Renal cortex interstitium (tissue), 15 donors: ENCODE measurements around the gene FFAR4. TPM values are rescaled to one million over a fixed set of nuclear protein-coding genes. Genes with fewer than 3 reads are reported as not detected.
A peak's percentile ranks its signal among the peaks of the same experiment; 100 is the strongest.
"Not testable (repeated sequence)": the region's sequence is repeated elsewhere in the genome, so short reads cannot be mapped to it uniquely, and the experiment has no call there.

ENCODE experiments used
- DNase-seq, 11 donors: peaks; one replicate each; pipeline ENCODE4 v3.0.0-alpha.2; 2013; ENCODE audit warnings: low read depth in 9 of 11, low spot score in 4 of 11; ENCODE audit errors: extremely low read depth in 1 of 11
- long read RNA-seq, 16 experiments: transcript quantifications; one replicate each; lab custom pipeline, GENCODE V29; 2026
- polyA plus RNA-seq, 3 donors: library from polyadenylated mRNA; unstranded; fragments of 120-200 nt; gene quantifications; one replicate each; pipeline ENCODE4 v1.2.1, GENCODE V29; 2013; ENCODE audit not compliant: insufficient read length in 3 of 3

Gene FFAR4
- polyA plus RNA-seq: not detected
- long read RNA-seq, donor 1: 0 reads
- long read RNA-seq, donor 2: 0 reads
- long read RNA-seq, donor 3: 0 reads
- long read RNA-seq, donor 4: 0 reads
- long read RNA-seq, donor 5: 0 reads
- long read RNA-seq, donor 6: 0 reads
- long read RNA-seq, donor 7: 0 reads
- long read RNA-seq, donor 8: 0 reads
- long read RNA-seq, donor 9: 0 reads
- long read RNA-seq, donor 10: 0 reads
- long read RNA-seq, donor 11: 0 reads
- long read RNA-seq, donor 12: 0 reads
- long read RNA-seq, donor 13: 0 reads
- long read RNA-seq, donor 14: 0 reads
- long read RNA-seq, donor 15: 0 reads
- long read RNA-seq, donor 16: 0 reads

- no peak for DNase-seq
Measured at GRCh38 chr10:93566435-93567276, at the start of gene FFAR4. Gene FFAR4, plus strand, starts transcription at chr10:93566665. Its CDS starts 56 bp downstream, at chr10:93566721.

GRCh38 chr10:93518531-93518930 lies 47.9 kb upstream of the FFAR4 start:
- no peak for DNase-seq

- no peak for DNase-seq
Measured at GRCh38 chr10:93535293-93535692, 31.2 kb upstream of the FFAR4 start.

- not testable (repeated sequence) for DNase-seq
Measured at GRCh38 chr10:93540871-93541270, 25.6 kb upstream of the FFAR4 start.

- DNase-seq: peak in 6 of 11 donors; percentile 18 to 58 (median 34)
Measured at GRCh38 chr10:93541402-93542357, 24.8 kb upstream of the FFAR4 start.

GRCh38 chr10:93542358-93542791 lies 24.1 kb upstream of the FFAR4 start:
- DNase-seq: peak in 4 of 11 donors; percentile 17 to 40 (median 36)

- not testable (repeated sequence) for DNase-seq
Measured at GRCh38 chr10:93546995-93547394, 19.5 kb upstream of the FFAR4 start.

GRCh38 chr10:93547522-93547921 lies 18.9 kb upstream of the FFAR4 start:
- no peak for DNase-seq

- DNase-seq: no peak
Measured at GRCh38 chr10:93548376-93549071, 17.9 kb upstream of the FFAR4 start.

- DNase-seq: no peak
Measured at GRCh38 chr10:93550606-93551005, 15.9 kb upstream of the FFAR4 start.

GRCh38 chr10:93552780-93553179 lies 13.7 kb upstream of the FFAR4 start:
- no peak for DNase-seq

- no peak for DNase-seq
Measured at GRCh38 chr10:93553482-93554315, 12.8 kb upstream of the FFAR4 start.

- DNase-seq: no peak
Measured at GRCh38 chr10:93554316-93554663, 12.2 kb upstream of the FFAR4 start.

GRCh38 chr10:93554760-93555432 lies 11.6 kb upstream of the FFAR4 start:
- peak; percentile 33 to 69 (median 57) for DNase-seq

- DNase-seq: no peak
Measured at GRCh38 chr10:93559490-93559889, 7.0 kb upstream of the FFAR4 start.

GRCh38 chr10:93560541-93560940 lies 5.9 kb upstream of the FFAR4 start:
- DNase-seq: no peak

GRCh38 chr10:93565446-93565845 lies 1.0 kb upstream of the FFAR4 start:
- no peak for DNase-seq
